Choroid plexus epithelial cell (primary cell): ENCODE data around the gene DPH3.
A peak's percentile ranks its signal among the peaks of the same experiment; 100 is the strongest.

Source experiments
- DNase-seq: peaks from one replicate; pipeline ENCODE4 v3.0.0-alpha.2; 2010; ENCODE audit warnings: low read depth
- H3K4me3 ChIP-seq: 2 replicates; pipeline ENCODE4 v1.5.1; 2011; ENCODE audit warnings: low read depth, mild to moderate bottlenecking, control low read depth, low read length, moderate library complexity
- CTCF ChIP-seq: conservative IDR thresholded peaks from 2 replicates; pipeline ENCODE4 v1.5.1; 2011; ENCODE audit warnings: low read depth, mild to moderate bottlenecking, control low read depth, inconsistent platforms, low read length, moderate library complexity

DPH3 gene

GRCh38 chr3:16290827-16291196 lies 26.1 kb upstream of the DPH3 start:
- H3K4me3 ChIP-seq: no peak overlapping the region
- no peak for TF ChIP-seq CTCF
- peak; percentile 51 for DNase-seq

GRCh38 chr3:16290007-16290826 lies 25.5 kb upstream of the DPH3 start:
- DNase-seq: peak; percentile 81
- no peak overlapping the region for H3K4me3 ChIP-seq
- TF ChIP-seq CTCF: peak; percentile 87

- no peak overlapping the region for H3K4me3 ChIP-seq
- no peak for DNase-seq
- no peak for TF ChIP-seq CTCF
Observed at GRCh38 chr3:16289144-16289889, 24.6 kb upstream of the DPH3 start.

- no peak overlapping the region for H3K4me3 ChIP-seq
- TF ChIP-seq CTCF: no peak
- DNase-seq: no peak
Observed at GRCh38 chr3:16288664-16289063, 23.9 kb upstream of the DPH3 start.

- no peak for DNase-seq
- TF ChIP-seq CTCF: no peak
- H3K4me3 ChIP-seq: no peak overlapping the region
Observed at GRCh38 chr3:16286751-16287543, 22.2 kb upstream of the DPH3 start.

GRCh38 chr3:16286161-16286560 lies 21.4 kb upstream of the DPH3 start:
- DNase-seq: no peak
- no peak overlapping the region for H3K4me3 ChIP-seq
- no peak for TF ChIP-seq CTCF
